HG03159 (cell line): ENCODE measurements around the gene HSP90B1.

Experiments used
- ATAC-seq: cut with Tn5 transposase; IDR thresholded peaks from one replicate; pipeline ENCODE4 v1.9.1; 2021; ENCODE audit warnings: mild to moderate bottlenecking, moderate library complexity; ENCODE audit not compliant: unreplicated experiment

The HSP90B1 gene

GRCh38 chr12:103929046-103929783 is 995 bp upstream of the HSP90B1 start:
- ATAC-seq: peak; percentile 27

DNA sequence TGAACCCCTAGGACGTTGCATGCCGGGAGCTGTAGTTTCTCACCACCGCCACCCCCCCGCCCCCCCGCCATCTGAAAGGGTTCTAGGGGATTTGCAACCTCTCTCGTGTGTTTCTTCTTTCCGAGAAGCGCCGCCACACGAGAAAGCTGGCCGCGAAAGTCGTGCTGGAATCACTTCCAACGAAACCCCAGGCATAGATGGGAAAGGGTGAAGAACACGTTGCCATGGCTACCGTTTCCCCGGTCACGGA is 501 bp upstream of the HSP90B1 start:
- ATAC-seq: no peak

DNA sequence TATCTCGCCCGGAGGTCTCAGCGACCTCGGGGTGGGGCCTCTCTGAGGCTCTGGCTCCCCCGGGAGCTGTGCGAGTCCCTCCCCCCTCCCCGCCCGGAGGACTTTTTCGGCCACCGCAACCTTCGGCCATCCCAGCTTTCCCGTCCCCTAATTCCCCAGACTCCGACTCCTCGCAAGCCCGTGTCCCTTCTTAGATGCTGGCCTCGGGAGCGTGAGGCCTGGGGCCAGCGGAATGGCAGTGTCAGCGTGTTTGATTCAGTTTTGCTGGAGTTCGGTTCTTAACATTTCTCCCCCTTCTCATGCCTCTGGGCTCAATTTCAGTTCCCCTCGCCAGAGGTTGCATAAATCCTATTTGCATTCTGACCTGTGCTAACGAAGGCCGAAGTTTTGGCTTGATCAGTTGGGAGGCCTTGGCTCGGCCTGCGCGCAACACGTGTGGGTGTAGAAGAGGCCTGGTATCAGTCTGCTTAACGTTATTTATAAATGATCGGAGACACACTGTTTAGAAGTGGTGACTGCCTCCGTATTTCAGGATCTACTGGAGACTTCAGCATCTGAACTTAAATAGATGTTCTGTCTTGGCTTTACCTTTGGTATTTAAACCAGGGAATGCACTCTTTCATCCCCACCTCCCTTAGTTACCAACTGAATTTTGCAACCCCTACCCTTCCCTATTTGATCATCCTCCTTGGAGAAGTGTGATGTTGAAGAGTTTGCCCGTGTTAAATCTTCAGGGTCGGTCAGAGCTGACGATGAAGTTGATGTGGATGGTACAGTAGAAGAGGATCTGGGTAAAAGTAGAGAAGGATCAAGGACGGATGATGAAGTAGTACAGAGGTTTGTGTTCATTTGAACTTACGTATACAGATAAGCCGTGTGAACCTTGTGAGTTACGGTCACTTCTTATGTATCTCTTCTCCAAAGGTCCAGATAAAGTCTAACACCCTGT is 851 bp downstream of the HSP90B1 start:
- ATAC-seq: no peak

DNA sequence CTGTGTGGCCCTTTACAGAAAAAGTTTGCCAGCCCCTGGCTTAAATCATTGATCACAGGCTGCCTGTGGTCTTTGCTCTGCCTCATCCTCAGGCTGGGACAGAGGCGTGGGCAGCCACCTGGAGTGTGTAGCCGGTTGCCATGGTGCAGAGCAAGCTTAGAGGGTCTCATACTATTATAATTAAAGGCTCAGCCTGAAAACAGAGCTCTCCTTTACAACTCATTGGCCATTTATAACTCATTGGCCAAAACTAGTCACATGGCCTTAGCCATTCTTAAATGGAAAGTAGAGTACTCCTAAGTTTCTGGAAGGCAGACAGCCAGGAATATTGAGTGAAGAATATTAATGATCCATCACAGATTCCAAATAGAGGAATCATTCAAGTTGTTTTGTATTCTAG is 3.0 kb downstream of the HSP90B1 start:
- no peak for ATAC-seq

DNA sequence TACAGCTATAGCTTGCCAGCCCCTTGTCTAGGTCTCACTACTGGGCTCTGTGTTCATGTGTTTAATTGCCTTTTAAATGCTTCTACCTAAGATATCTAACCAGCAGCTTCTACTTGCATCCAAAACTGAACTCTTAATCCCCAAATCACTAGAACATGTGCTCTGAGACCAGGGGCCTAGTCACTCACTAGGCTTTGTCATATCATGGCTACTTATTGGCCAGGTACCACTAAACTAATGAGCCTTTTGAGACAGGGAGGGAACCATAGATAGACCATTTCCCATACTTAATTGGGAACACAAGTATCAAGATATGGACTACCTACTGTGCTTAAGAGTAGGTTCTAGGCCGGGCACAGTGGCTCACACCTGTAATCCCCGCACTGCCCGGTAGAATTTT is 6.5 kb downstream of the HSP90B1 start:
- ATAC-seq: no peak

- ATAC-seq: no peak
These were observed 14.8 kb downstream of the HSP90B1 start for GRCh38 chr12:103944964-103945363.

- ATAC-seq: no peak
These were observed 17.8 kb downstream of the HSP90B1 start for GRCh38 chr12:103947871-103948555.

- no peak for ATAC-seq
These were observed 18.7 kb downstream of the HSP90B1 start for GRCh38 chr12:103948746-103949406.

- ATAC-seq: no peak
These were observed 22.3 kb downstream of the HSP90B1 start for GRCh38 chr12:103952497-103952896.

DNA sequence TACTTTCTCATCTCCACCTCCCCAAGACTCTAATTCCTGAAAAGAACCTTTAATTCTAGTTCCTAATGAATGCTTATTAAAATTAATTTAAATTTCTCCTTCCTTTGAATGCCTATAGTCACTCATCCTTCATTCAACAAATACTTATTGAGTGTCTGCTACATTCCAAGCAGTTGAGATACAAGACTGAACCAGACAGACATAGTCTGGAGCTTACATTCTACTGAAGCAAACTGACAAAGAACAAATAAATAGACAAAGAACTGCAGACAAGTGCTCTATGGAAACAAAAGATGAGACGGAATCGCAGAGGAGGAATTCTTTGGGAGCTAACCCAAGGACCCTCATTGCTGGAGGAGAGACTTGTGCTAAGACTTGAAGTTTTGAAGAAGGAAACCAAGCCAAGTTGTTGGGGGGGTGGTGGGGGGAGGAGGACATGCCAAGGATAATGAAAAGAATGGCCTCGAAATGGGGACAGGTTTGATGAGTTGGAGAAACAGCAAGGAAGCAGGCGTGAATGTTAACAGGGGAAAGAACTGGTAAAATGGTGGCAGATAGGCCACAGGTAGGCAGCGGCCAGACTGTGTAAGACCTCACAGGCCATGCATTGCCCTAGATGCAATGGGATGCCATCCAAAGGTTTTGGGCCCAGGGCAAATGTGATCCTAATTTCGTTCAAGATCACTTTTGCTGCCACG is 25.8 kb downstream of the HSP90B1 start:
- no peak for ATAC-seq

DNA sequence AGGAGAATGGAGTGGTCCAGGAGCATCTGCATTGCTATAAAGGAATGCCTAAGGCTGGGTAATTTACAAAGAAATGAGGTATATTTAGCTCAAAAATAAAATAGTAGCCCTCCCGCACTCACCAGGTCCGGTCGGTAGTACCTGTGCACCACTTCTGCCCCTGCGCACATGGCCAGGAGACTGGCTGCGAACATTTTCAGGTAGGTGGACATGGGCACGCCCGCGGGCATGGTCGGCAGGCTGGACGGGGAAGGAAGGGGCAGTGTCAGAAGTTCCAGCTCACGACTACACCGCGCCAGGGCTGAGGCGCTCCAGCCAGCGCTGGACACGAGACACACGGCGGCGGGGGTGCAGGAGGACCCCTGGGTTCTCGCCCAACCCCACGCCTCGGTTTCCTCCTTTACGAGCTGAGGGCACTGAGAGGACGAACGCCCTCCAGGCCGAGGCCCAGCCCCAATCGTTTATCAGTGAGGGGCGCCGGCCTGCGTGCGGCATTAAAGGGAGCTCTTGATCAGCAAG is 26.4 kb downstream of the HSP90B1 start:
- peak; percentile 11 for ATAC-seq

DNA sequence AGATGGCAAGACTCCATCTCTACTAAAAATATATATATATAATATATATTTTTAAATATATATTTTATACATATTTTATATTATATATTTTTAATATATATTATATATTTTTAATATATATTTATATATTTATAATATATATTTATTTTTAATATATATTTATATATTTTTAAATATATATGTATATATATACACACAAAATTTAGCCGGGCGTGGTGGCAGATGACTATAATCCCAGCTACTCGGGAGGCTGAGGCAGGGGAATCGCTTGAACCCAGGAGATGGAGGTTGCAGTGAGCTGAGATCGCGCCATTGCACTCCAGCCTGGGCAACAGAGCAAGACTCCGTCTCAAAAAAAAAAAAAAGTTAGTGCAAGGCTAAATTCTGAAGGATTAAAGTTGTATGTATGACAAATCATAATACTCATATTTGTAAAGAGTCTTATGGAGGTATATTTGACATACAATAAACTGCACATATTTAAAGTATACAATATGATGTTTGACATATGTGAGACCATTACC is 27.7 kb downstream of the HSP90B1 start:
- no peak for ATAC-seq

GRCh38 chr12:103958621-103959020 is 28.4 kb downstream of the HSP90B1 start:
- no peak for ATAC-seq

GRCh38 chr12:103960616-103961227 is 30.5 kb downstream of the HSP90B1 start:
- no peak for ATAC-seq

- no peak for ATAC-seq
These were observed 32.3 kb downstream of the HSP90B1 start for GRCh38 chr12:103962493-103962892.

DNA sequence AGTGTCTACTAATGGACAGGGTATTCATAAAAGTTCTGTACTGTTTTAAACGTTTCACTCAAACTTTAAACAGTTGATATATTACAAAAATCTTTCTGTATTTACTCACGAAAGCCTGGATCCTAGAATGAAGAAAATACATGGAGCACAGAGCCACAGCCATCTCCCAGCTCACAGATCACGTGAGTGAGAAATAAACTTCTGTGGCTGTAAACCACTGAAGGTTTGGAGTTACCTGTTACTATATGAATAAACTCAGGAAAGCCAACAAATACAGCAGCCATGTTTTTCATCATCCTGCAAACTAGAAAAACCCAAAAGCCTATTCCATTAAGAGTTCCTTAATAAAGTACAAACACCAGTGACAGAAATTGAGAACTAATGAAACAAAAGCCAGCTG is 34.6 kb downstream of the HSP90B1 start:
- ATAC-seq: no peak

DNA sequence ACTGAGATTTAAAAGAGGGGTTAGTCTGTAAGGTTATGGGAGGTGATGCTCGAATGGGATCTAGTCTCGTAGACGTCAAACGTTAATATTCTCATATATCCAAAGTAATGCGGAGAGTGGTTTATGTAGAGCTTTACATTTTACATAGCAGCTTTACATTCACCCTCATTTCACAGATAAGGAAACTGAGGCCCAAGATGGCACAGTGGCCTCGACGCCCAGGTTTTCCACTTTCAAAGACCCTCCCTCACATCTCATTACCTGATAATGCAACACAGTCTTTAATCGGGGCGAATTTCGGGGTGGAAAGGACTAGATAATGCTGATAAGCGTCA is 35.0 kb downstream of the HSP90B1 start:
- ATAC-seq: peak; percentile 3

GRCh38 chr12:103965590-103966504 is 35.6 kb downstream of the HSP90B1 start, which contains the start of gene TDG:
TSS of gene TDG (plus strand) at chr12:103965872. CDS start at chr12:103966038, 166 bp downstream.
- peak; percentile 91 for ATAC-seq

DNA sequence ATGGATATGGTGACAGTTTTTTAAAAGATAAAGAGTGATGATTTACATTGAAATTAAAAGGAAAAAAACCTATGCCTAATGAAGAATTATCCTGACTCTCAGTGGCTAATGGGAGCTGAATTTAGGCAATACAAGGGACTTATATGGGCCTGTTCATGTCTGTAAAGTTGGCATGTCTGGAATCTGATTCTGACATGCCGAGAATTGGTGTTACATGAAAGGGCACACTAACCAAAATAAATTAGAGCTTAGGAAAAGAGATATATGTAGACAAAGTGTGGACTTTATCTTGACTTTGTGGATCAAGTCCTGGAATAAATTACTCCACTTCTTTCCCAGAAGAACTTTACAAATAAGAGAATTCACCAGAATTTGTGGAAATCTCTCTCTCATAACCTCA is 36.5 kb downstream of the HSP90B1 start:
- no peak for ATAC-seq
